ENCODE results near the gene PTPRT.
"Not testable (repeated sequence)": the region's sequence is repeated elsewhere in the genome, so short reads cannot be mapped to it uniquely, and the experiment has no call there.

The PTPRT gene

GRCh38 chr20:42959996-42960395, 229.7 kb downstream of the PTPRT start:
- DNase-seq = no peak

- no peak for DNase-seq
These were observed 231.2 kb downstream of the PTPRT start for GRCh38 chr20:42958367-42959069.

- no peak for DNase-seq
These were observed 232.0 kb downstream of the PTPRT start for GRCh38 chr20:42957704-42958095.

GRCh38 chr20:42957018-42957703, 232.5 kb downstream of the PTPRT start:
- DNase-seq = no peak

GRCh38 chr20:42955713-42956112, 234.0 kb downstream of the PTPRT start:
- no peak for DNase-seq

- DNase-seq = no peak
These were observed 234.8 kb downstream of the PTPRT start for GRCh38 chr20:42954951-42955350.

GRCh38 chr20:42949950-42950349, 239.8 kb downstream of the PTPRT start:
- DNase-seq = no peak

GRCh38 chr20:42945234-42945994, 244.3 kb downstream of the PTPRT start:
- no peak for DNase-seq

GRCh38 chr20:42941629-42942028, 248.1 kb downstream of the PTPRT start:
- no peak for DNase-seq

GRCh38 chr20:42938441-42939205, 251.1 kb downstream of the PTPRT start:
- no peak for DNase-seq

- DNase-seq = no peak
These were observed 253.2 kb downstream of the PTPRT start for GRCh38 chr20:42936482-42936881.

- DNase-seq = no peak
These were observed 265.5 kb downstream of the PTPRT start for GRCh38 chr20:42924215-42924614.

- DNase-seq = no peak
These were observed 266.3 kb downstream of the PTPRT start for GRCh38 chr20:42923348-42923918.

GRCh38 chr20:42920776-42921175, 268.9 kb downstream of the PTPRT start:
- DNase-seq = no peak

GRCh38 chr20:42919316-42919715, 270.4 kb downstream of the PTPRT start:
- DNase-seq = no peak

- DNase-seq = no peak
These were observed 274.6 kb downstream of the PTPRT start for GRCh38 chr20:42915081-42915480.

- DNase-seq = no peak
These were observed 275.4 kb downstream of the PTPRT start for GRCh38 chr20:42914302-42914701.

- DNase-seq = not testable (repeated sequence)
These were observed 278.9 kb downstream of the PTPRT start for GRCh38 chr20:42910808-42911207.

GRCh38 chr20:42907730-42908129, 282.0 kb downstream of the PTPRT start:
- no peak for DNase-seq

GRCh38 chr20:42906120-42906519, 283.6 kb downstream of the PTPRT start:
- DNase-seq = no peak

GRCh38 chr20:42902509-42902908, 287.2 kb downstream of the PTPRT start:
- DNase-seq = no peak

GRCh38 chr20:42901689-42902440, 287.8 kb downstream of the PTPRT start:
- DNase-seq = no peak

All from CD4-positive, alpha-beta T cell treated with Interleukin-1 beta for 1 hour (primary cell).